ENCODE measurements around the gene PINLYP.
A peak's percentile ranks its signal among the peaks of the same experiment; 100 is the strongest.

Gene PINLYP

DNA sequence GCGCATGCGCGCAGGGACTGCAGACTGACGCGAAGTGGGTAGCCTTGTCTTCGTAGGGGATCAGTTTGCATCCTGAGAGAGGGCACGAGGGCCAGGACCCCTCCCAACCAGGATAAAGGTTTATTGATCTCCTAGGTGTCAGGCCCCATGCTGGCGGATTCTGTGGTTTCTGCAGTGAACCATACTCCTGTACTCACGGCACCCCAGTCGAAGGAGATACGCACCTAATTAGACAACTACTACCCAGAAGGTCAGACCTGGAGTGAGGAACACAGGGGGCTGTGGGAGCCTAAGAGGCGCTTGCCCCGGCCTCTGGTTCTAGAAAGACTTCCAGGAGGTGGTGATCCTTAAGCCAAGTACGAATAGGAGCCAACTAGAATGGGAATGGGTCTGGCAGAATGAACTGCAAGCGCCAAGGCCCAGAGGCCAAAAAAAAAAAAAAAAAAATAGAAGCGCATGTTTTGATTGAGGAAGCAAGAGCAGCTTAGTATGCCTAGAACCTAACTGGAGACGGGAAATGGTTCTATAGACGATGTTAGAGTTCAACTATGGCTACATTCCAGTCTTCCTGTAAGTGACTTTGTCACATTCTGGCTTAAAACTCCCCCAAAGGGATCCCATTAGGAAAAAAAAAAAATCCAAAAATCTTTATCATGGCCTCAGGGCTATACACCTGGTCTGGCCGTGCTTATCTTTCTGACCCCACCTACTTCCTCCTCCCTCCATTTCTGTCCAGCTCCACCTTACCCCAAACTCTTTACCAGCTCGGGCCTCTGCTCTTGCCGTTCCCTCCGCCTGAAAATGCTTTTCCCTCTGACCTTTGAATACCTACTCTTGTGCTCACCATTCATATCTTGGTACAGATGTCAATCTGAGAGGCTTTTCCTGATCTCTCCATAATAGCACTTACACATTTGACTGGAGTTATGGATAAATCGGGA lies 44.7 kb downstream of the PINLYP start:
- DNase-seq (ENCODE audit: extremely low spot score), result no peak
- TF ChIP-seq SP1 (IDR thresholded peaks at IDR 0.05), result no peak
- TF ChIP-seq ZNF384 (IDR thresholded peaks at IDR 0.05), result 0 out of 2 replicates have a peak, but pooled peaks have one; percentile 18
- POLR2A ChIA-PET, result interaction anchor here (0.6 to 1.0 kb wide), 2 partner anchors 8 to 17 kb away, joined by 4 to 5 read pairs; no protein-coding TSS in a partner anchor
- CTCF ChIA-PET, result interaction anchor here (0.6 kb wide), 2 partner anchors 22 to 160 kb away, joined by 4 read pairs; no protein-coding TSS in a partner anchor

DNA sequence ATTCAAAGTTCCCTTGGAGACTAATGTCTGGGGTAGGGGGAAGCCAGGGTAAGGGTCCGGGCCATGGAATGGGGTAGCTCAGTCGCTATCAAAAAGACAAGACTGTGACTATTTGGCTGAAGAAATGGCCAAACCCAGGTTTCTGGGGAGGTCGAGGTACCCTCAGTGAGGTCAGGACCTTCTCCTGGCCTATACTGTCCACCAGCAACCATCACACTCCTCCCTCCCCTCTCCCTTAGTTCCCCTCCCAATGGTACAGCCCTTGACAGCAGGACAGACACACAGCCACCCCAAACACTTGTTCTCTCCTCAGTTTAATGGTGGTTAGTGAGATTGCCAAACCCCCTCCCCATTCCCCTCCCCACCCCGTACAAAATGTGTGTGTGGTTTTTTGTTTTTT lies 46.5 kb downstream of the PINLYP start:
- DNase-seq (ENCODE audit: extremely low spot score), result no peak
- ChIA-PET POLR2A (no interaction called here), CTCF (no interaction called here)
- no peak for TF ChIP-seq LEF1 (IDR thresholded peaks at IDR 0.05; ENCODE audit: borderline replicate concordance)
- TF ChIP-seq, protein P1, sequence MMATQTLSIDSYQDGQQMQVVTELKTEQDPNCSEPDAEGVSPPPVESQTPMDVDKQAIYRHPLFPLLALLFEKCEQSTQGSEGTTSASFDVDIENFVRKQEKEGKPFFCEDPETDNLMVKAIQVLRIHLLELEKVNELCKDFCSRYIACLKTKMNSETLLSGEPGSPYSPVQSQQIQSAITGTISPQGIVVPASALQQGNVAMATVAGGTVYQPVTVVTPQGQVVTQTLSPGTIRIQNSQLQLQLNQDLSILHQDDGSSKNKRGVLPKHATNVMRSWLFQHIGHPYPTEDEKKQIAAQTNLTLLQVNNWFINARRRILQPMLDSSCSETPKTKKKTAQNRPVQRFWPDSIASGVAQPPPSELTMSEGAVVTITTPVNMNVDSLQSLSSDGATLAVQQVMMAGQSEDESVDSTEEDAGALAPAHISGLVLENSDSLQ (IDR thresholded peaks at IDR 0.05), result no peak
- TF ChIP-seq FOXM1 (IDR thresholded peaks at IDR 0.05; ENCODE audit: borderline replicate concordance), result no peak
- TF ChIP-seq SP1 (IDR thresholded peaks at IDR 0.05), result no peak
- TF ChIP-seq TARDBP (IDR thresholded peaks at IDR 0.05), result no peak

DNA sequence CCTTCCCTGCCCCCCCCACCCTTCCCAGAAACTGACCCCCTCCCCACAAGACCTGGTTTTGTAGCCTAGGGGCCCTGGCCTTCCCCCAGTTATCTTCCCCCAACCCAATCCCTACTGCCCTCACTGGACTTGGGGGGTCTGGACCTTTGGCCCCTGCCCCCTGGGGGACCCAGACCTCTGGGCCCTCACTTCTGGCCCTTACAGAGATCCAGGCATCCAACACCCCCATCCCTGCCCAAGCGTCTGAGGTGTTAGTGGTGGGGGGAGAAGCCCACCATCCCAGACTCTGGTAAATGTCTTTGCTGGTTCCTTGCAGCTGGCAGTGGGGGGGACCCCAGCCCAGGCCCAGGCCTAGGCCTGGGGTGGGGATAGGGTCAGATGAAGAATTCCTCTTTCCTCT lies 47.4 kb downstream of the PINLYP start:
- ChIA-PET CTCF (no interaction called here), POLR2A (no interaction called here)
- no peak for DNase-seq (ENCODE audit: extremely low spot score)
- TF ChIP-seq HDGF (IDR thresholded peaks at IDR 0.05; ENCODE audit: borderline replicate concordance) (no peak), TARDBP (IDR thresholded peaks at IDR 0.05) (no peak), ZNF384 (IDR thresholded peaks at IDR 0.05) (no peak), LEF1 (IDR thresholded peaks at IDR 0.05; ENCODE audit: borderline replicate concordance) (no peak), FOXK2 (IDR thresholded peaks at IDR 0.05) (no peak), BHLHE40 (IDR thresholded peaks at IDR 0.05; ENCODE audit: borderline replicate concordance) (no peak), CTBP1 (IDR thresholded peaks at IDR 0.05; ENCODE audit: borderline replicate concordance) (no peak), SP1 (IDR thresholded peaks at IDR 0.05) (no peak), SUZ12 (IDR thresholded peaks at IDR 0.05) (no peak), FOXM1 (IDR thresholded peaks at IDR 0.05; ENCODE audit: borderline replicate concordance) (no peak), ELF4 (IDR thresholded peaks at IDR 0.05) (no peak), NFRKB (IDR thresholded peaks at IDR 0.05) (no peak), L3MBTL2 (conservative IDR thresholded peaks at IDR 0.05) (no peak), ARNT (IDR thresholded peaks at IDR 0.05) (no peak), FOXA1 (IDR thresholded peaks at IDR 0.05) (no peak)
- TF ChIP-seq, protein P1 (IDR thresholded peaks at IDR 0.05), result no peak

DNA sequence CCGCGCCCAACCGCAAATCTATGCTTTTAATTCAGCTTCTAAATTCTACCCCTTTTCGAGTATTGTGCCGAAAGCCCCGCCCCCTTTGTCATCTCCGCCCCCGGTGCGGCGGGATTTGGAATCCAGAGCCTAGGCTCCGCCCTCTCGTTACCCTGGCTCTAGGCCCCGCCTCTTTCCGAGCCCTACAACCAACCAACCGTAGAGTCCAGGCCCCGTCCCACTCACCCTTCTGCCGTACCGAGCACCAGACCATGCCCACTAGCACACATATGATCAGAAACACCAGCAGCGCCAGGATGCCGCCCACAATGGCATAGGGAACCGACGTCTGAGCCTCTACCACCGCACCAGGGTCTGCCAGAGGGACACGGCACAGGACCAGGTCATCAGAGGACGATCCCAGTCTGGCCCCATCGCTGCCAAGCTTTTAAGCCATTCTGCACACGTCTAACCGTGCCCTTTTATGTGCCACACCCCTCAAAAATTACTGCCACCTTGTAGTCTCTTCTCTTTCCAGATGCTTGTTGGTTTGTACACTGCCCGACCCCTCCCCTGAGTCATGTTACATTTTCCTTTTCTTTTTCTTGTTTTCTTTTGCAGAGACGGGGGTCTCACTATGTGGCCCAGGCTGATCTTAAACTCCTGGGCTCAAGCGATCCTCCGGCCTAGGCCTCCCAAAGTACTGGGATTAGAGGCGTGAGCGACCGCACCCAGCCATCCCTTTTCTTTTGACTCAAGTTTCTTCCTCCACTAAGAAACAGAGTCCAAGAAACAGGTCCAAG lies 48.5 kb downstream of the PINLYP start:
- POLR2A ChIA-PET, result no interaction called here
- CTCF ChIA-PET, result no interaction called here

DNA sequence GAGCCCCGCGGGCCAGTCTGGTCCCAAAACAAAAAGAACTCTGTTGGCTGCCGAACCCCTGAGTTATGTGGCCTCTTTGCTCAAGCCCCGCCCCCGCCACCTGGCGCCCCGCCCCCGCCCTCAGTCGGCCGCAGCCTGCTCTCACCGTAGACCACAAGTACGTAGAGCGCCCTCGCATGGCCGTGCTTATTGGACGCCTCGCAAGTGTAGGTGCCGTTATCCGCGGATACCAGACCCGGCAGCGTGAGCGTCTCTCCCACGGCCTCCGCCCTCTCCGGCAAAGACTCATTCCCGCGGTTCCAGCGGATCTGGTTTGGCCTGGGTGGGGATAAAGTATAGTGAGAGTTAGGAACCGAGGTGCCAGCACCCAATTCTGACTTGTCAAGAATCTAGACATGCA lies 49.3 kb downstream of the PINLYP start:
- no peak for DNase-seq (ENCODE audit: extremely low spot score)
- ChIA-PET CTCF (no interaction called here), POLR2A (no interaction called here)
- TF ChIP-seq, protein P1 (IDR thresholded peaks at IDR 0.05), result no peak
- TF ChIP-seq ARNT (IDR thresholded peaks at IDR 0.05), result no peak
- no peak for TF ChIP-seq FOXA1 (IDR thresholded peaks at IDR 0.05)
- TF ChIP-seq LEF1 (IDR thresholded peaks at IDR 0.05; ENCODE audit: borderline replicate concordance), result no peak
- TF ChIP-seq ZNF384 (IDR thresholded peaks at IDR 0.05), result no peak
- TF ChIP-seq FOXK2 (IDR thresholded peaks at IDR 0.05), result no peak
- TF ChIP-seq SP1 (IDR thresholded peaks at IDR 0.05), result no peak

More for the DNA sequence above, 48.5 kb downstream of the PINLYP start:
- peak; percentile 48 for DNase-seq (ENCODE audit: extremely low spot score)
- TF ChIP-seq LEF1 (IDR thresholded peaks at IDR 0.05; ENCODE audit: borderline replicate concordance) (no peak), FOXK2 (IDR thresholded peaks at IDR 0.05) (no peak), FOXA1 (IDR thresholded peaks at IDR 0.05) (no peak), SUZ12 (IDR thresholded peaks at IDR 0.05) (no peak), FOXM1 (IDR thresholded peaks at IDR 0.05; ENCODE audit: borderline replicate concordance) (no peak), HDGF (IDR thresholded peaks at IDR 0.05; ENCODE audit: borderline replicate concordance) (no peak), SP1 (IDR thresholded peaks at IDR 0.05) (no peak), NFRKB (IDR thresholded peaks at IDR 0.05) (no peak), BHLHE40 (IDR thresholded peaks at IDR 0.05; ENCODE audit: borderline replicate concordance) (no peak), L3MBTL2 (conservative IDR thresholded peaks at IDR 0.05) (no peak), CTBP1 (IDR thresholded peaks at IDR 0.05; ENCODE audit: borderline replicate concordance) (no peak), ARNT (IDR thresholded peaks at IDR 0.05) (no peak), ZNF384 (IDR thresholded peaks at IDR 0.05) (no peak), TARDBP (IDR thresholded peaks at IDR 0.05) (no peak), ELF4 (IDR thresholded peaks at IDR 0.05) (no peak)
- TF ChIP-seq, protein P1 (IDR thresholded peaks at IDR 0.05), result no peak
